HL-60 (cell line): ENCODE results near the gene NRF1.

Source experiments
- CTCF ChIP-seq: IDR thresholded peaks from one replicate; pipeline ENCODE4 v1.5.1; 2011; ENCODE audit warnings: low read length, control low read depth, inconsistent platforms; ENCODE audit not compliant: insufficient read depth
- GABPA ChIP-seq: IDR thresholded peaks from 2 replicates; pipeline ENCODE4 v1.6.1; 2012; ENCODE audit warnings: low read depth
- POLR2AphosphoS5 ChIP-seq: IDR thresholded peaks from 2 replicates; pipeline ENCODE4 v1.6.1; 2012; ENCODE audit warnings: low read depth
- SPI1 ChIP-seq: IDR thresholded peaks from 2 replicates; pipeline ENCODE4 v1.6.1; 2012; ENCODE audit warnings: low read depth, mild to moderate bottlenecking, borderline replicate concordance
- TF ChIP-seq, protein P1 (sequence below): IDR thresholded peaks from 2 replicates; pipeline ENCODE4 v1.6.1; 2012; ENCODE audit warnings: low read depth; ENCODE audit not compliant: insufficient replicate concordance

GRCh38 chr7:129634361-129635034 is 23.0 kb downstream of the NRF1 start:
- no peak for TF ChIP-seq CTCF
- no peak for TF ChIP-seq POLR2AphosphoS5
- TF ChIP-seq, protein P1, sequence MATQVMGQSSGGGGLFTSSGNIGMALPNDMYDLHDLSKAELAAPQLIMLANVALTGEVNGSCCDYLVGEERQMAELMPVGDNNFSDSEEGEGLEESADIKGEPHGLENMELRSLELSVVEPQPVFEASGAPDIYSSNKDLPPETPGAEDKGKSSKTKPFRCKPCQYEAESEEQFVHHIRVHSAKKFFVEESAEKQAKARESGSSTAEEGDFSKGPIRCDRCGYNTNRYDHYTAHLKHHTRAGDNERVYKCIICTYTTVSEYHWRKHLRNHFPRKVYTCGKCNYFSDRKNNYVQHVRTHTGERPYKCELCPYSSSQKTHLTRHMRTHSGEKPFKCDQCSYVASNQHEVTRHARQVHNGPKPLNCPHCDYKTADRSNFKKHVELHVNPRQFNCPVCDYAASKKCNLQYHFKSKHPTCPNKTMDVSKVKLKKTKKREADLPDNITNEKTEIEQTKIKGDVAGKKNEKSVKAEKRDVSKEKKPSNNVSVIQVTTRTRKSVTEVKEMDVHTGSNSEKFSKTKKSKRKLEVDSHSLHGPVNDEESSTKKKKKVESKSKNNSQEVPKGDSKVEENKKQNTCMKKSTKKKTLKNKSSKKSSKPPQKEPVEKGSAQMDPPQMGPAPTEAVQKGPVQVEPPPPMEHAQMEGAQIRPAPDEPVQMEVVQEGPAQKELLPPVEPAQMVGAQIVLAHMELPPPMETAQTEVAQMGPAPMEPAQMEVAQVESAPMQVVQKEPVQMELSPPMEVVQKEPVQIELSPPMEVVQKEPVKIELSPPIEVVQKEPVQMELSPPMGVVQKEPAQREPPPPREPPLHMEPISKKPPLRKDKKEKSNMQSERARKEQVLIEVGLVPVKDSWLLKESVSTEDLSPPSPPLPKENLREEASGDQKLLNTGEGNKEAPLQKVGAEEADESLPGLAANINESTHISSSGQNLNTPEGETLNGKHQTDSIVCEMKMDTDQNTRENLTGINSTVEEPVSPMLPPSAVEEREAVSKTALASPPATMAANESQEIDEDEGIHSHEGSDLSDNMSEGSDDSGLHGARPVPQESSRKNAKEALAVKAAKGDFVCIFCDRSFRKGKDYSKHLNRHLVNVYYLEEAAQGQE = no peak
- no peak for TF ChIP-seq SPI1
- no peak for TF ChIP-seq GABPA
